GM19023 (cell line): ENCODE measurements around the gene CSKMT.

ENCODE experiments used
- ATAC-seq: cut with Tn5 transposase; IDR thresholded peaks from one replicate; pipeline ENCODE4 v1.9.1; 2021; ENCODE audit warnings: mild to moderate bottlenecking, moderate library complexity; ENCODE audit not compliant: unreplicated experiment

Gene CSKMT

DNA sequence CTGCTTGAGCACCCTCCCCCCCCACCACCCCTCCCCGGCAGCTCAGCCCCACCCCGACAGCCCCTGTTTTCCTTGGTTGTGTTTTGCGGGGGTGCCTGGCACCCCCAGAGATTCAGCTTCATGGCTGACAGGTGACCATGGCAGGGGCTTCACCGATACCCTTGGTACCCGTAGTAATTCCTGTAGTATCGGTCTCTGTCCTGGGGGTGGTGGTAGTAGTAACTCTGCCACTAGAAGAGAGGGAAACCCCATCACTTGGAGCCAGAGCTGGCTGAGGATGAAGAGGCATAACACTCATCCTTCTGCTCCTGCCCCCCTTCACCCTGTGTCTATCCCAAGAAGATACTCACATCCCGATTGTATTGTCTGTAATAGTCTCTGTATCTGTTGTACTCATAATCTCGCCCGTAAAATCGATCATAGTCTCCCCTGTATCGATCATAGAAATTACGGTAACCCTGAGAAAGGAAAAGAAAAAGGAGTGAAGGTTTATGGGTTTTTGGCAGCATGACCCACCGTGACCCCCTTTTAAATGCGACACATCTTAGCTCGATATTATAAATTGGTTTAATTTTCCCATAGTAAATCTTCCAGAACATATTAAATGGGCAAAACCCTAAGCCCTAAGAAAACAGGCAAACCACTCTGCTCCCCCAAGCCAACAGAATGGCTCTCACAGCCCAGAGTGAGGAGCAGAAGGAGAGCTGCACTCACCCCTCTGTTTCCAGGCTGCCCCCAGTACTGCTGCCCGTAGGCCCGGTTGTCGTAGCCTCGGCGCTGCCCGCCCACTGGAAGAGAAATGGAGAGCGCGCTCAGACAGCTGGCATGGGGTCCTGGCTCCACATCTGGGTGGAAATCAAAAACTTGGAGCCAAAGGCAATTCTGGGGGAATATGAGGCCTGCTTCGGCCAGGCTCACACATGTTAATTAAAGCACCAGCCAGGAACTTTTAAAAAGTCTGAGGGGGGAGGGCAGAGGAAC is 50.3 kb downstream of the CSKMT start:
- no peak for ATAC-seq

DNA sequence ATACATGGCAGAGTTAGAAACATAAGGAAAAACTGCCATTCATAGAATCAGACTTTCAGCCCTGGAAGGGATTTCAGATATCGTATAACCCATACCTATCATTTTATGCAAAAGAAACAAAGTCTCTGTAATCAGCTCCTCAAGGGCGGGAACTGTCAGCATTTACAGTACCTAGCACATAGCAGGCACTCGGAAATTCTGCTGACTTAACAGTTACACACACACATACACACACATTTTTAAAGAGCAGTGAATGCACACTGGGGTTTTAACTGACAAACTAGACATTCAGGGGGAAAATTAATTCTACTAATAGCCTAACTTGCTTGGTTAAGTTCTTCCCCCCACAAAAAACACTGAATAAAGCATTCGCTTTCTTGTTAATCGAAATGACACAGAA is 51.1 kb downstream of the CSKMT start:
- ATAC-seq, result no peak

DNA sequence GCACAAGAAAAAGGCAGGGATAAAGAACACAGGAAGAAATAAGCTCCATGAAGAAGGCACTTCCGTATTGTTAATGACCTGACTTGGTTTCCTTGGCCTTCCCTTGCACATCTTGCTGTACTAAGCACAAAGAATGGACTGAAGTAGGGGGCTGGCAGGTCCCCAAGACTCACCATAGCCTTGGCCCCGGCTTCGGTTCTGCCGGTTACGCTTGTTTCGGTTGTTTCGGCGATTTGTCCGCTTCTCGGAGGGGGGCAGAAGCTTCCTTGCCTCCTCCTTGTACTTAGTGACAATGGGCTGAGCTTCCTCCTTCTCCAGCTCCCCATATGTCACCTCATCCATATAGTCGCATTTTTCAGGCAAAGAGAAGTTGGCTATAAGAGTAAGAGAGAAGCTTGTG is 51.7 kb downstream of the CSKMT start:
- ATAC-seq, result no peak
